AG04449 (cell line): ENCODE results near the gene MRPL28.
"Not testable (repeated sequence)": the region's sequence is repeated elsewhere in the genome, so short reads cannot be mapped to it uniquely, and the experiment has no call there.

Experiments
- CTCF ChIA-PET: fragments of 350-600 bp; formaldehyde crosslinking; extraction: SDS; loops from one replicate; lab custom pipeline; 2021; ENCODE audit warnings: antibody characterized with exemption; lab: Yijun Ruan, JAX
- POLR2A ChIA-PET: fragments of 400-600, 350-600 bp; formaldehyde crosslinking; extraction: SDS; loops from one replicate; lab custom pipeline; 2020; ENCODE audit warnings: antibody characterized with exemption, inconsistent platforms; lab: Yijun Ruan, JAX
- DNase-seq: peaks from one replicate; pipeline ENCODE4 v3.0.0-alpha.2; 2010; ENCODE audit warnings: low read depth, low spot score
- H3K4me3 ChIP-seq: 2 replicates; pipeline ENCODE4 v1.5.1; 2011; ENCODE audit warnings: low read depth, mild to moderate bottlenecking, control low read depth, low read length
- TF ChIP-seq, protein P1 (sequence below): IDR thresholded peaks from one replicate; pipeline ENCODE4 v1.5.1; 2011; ENCODE audit warnings: mild to moderate bottlenecking, moderate library complexity, low read length, control low read depth, inconsistent platforms; ENCODE audit not compliant: insufficient read depth; ENCODE audit errors: missing control alignments

MRPL28 gene

DNA sequence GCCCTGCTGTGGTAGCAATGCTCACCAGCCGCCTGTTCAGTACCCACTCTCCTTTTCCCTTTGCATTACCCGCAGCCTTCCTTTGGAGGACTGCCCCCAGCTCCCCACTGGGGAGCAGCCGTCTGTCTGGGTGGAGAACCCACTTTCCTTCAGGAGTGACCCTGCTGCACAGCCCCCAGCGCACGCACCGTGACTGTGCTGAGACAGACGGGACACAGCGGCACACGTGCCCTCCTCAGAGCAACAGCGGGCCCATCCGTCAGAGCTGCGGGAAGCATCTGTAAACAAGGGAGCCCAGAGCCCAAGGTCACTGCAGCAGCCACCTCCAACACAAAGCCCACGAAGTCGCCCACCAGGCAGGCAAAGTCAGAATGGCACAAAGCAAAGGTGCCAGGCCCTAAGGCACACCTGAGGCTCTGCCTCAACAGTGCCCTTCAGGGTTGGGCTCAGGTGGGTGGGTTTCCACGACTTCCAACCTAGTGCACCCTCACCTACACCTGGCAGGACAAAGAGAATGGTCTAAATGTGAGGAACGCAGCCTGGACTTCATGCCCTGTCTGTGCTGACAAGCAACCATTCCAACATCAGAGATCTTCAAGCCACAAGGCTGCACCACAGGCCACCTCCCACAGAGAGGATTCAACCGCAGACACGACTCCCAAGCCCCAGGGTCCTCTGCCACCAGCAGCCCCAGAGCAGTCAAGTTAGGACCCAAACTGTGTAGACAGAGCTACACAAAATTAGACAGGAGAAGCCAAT lies 27.7 kb downstream of the MRPL28 start:
- CTCF ChIA-PET, result interaction anchor here (1.2 to 2.8 kb wide), 2 partner anchors 9 to 109 kb away, joined by 3 to 14 read pairs; partner anchors contain the start of genes AXIN1 and FAM234A
- DNase-seq, result no peak
- POLR2A ChIA-PET, result no interaction called here
- no peak overlapping the region for H3K4me3 ChIP-seq
- TF ChIP-seq, protein P1, sequence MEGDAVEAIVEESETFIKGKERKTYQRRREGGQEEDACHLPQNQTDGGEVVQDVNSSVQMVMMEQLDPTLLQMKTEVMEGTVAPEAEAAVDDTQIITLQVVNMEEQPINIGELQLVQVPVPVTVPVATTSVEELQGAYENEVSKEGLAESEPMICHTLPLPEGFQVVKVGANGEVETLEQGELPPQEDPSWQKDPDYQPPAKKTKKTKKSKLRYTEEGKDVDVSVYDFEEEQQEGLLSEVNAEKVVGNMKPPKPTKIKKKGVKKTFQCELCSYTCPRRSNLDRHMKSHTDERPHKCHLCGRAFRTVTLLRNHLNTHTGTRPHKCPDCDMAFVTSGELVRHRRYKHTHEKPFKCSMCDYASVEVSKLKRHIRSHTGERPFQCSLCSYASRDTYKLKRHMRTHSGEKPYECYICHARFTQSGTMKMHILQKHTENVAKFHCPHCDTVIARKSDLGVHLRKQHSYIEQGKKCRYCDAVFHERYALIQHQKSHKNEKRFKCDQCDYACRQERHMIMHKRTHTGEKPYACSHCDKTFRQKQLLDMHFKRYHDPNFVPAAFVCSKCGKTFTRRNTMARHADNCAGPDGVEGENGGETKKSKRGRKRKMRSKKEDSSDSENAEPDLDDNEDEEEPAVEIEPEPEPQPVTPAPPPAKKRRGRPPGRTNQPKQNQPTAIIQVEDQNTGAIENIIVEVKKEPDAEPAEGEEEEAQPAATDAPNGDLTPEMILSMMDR, result no peak

DNA sequence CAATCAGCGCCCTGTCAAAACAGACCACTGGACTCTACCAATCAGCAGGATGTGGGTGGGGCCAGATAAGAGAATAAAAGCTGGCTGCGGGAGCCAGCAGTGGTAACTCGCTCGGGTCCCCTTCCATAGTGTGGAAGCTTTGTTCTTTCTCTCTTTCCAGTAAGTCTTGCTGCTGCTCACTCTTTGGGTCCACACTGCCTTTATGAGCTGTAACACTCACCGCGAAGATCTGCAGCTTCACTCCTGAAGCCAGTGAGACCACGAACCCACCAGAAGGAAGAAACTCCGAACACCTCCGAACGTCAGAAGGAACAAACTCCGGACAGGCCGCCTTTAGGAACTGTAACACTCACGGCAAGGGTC lies 28.4 kb downstream of the MRPL28 start:
- H3K4me3 ChIP-seq, POLR2A ChIA-PET: not testable (repeated sequence)

DNA sequence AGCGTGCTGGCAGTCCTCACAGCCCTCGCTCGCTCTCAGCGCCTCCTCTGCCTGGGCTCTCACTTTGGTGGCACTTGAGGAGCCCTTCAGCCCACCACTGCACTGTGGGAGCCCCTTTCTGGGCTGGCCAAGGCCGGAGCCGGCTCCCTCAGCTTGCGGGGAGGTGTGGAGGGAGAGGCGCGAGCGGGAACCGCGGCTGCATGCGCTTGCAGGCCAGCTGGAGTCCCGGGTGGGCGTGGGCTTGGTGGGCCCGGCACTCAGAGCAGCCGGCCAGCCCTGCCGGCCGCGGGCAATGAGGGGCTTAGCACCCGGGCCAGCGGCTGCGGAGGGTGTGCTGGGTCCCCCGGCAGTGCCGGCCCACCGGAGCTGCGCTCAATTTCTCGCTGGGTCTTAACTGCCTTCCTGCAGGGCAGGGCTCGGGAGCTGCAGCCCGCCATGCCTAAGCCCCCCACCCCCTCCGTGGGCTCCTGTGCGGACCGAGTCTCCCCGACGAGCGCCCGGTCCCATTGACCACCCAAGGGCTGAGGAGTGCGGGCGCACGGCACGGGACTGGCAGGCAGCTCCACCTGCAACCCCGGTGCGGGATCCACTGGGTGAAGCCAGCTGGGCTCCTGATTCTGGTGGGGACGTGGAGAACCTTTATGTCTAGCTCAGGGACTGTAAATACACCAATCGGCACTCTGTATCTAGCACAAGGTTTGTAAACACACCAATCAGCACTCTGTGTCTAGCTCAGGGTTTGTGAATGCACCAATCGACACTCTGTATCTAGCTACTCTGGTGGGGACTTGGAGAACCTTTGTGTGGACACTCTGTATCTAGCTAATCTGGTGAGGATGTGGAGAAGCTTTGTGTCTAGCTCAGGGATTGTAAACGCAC lies 29.0 kb downstream of the MRPL28 start:
- DNase-seq, POLR2A ChIA-PET, H3K4me3 ChIP-seq: not testable (repeated sequence)
- CTCF ChIA-PET, result interaction anchor here (1.0 to 2.8 kb wide), 2 partner anchors 9 to 10 kb away, joined by 3 to 14 read pairs; partner anchors contain the start of gene AXIN1

More for the DNA sequence above, 28.4 kb downstream of the MRPL28 start:
- CTCF ChIA-PET, result interaction anchor here (2.8 kb wide), 1 partner anchor 10 kb away, joined by 14 read pairs; the partner anchor contains the start of gene AXIN1
- not testable (repeated sequence) for DNase-seq

DNA sequence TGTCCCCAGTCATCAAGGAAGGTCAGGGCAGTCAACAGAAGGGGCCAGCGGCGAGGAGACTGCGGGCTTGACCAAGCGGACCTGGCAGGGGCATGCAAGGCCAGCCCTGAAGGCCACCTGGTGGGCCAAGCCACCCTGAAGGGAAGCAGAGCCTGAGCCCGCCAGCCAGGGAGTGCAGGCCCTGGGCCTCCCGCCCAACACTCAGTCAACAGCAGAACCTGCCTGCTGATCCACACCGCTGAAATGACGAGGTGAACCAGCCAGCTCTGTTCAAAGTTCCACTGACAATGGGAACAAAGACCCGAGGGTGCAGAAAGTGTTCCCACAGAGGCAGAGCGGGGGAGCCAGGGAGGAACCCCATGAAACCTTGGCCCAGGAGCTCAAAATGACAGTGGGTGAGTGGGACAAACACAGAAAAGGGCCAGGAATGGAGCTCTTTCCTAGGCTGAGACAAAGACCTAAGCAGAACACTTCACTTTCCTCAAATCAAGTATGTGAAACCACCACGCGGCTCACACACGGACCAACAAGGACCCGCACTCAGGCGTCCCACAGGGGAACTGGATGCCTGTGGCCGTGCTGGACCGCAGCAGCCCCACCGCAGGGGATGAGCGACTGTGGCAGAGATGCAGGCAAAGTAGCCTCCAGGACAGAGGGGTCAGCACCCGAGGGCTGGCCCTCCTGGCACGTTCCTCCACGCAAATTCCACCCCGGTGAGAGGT lies 29.8 kb downstream of the MRPL28 start:
- DNase-seq, result no peak
- POLR2A ChIA-PET, result no interaction called here
- TF ChIP-seq, protein P1, result no peak
- no peak overlapping the region for H3K4me3 ChIP-seq
- CTCF ChIA-PET, result interaction anchor here (1.0 kb wide), 1 partner anchor 10 kb away, joined by 3 read pairs; no protein-coding TSS in a partner anchor

DNA sequence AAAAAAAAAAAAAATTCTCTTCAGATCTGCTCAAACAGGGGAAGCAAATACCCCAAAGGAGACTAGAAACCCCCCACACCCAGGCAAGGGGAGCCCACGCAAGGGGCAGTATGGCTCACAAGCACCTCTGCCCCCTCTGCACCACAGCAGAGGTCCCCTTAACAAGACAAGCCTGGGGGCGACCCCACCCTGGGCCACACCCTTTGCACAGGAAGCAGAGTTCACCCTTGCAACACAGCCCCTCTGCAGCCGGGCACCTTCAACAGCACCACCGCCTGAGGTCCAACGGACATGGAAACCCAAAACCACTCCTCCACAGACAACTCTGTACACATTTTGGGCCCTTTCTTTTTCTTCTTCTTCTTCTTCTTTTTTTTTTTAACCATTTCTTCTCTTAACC lies 30.7 kb downstream of the MRPL28 start:
- DNase-seq, result no peak
- ChIA-PET CTCF (interaction anchor here (1.6 kb wide), 1 partner anchor 11 kb away, joined by 3 read pairs; no protein-coding TSS in a partner anchor), POLR2A (no interaction called here)

DNA sequence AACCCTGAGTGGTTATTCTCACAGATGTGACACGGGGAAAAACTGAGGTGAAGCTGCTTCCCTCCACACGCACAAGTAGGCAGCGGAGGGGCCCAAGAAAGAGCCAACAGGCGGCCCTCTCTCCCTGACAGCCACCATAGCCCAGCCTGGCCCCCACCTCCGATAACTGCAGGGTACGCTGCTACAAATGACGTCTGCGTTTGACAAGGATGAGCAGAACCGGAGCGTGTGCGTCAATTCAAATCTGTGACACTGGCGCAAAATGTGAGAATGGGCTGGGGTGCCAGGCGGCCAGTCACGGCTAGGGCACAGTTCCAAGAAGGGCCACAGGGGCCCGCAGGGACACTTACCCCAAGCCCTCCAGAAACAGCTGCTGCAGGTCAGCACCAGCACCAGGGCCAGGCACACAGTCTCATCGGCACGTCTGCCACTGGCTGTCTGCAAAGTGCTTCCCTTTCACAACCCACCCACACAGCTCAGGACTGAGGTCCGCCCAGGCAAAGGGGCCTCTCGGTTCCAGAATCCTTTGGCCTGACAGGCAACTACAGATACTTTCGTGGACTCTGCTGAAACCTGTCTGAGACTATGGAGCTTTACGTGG lies 32.3 kb downstream of the MRPL28 start:
- H3K4me3 ChIP-seq, result no peak overlapping the region
- TF ChIP-seq, protein P1, result no peak
- ChIA-PET CTCF (interaction anchor here (1.0 to 1.5 kb wide), 4 partner anchors 11 to 232 kb away, joined by 3 to 7 read pairs (median 5); no protein-coding TSS in a partner anchor), POLR2A (interaction anchor here (0.6 kb wide), 1 partner anchor 284 kb away, joined by 3 read pairs; the partner anchor contains the start of genes POLR3K and SNRNP25)
- no peak for DNase-seq

More for the DNA sequence above, 30.7 kb downstream of the MRPL28 start:
- TF ChIP-seq, protein P1, result no peak
- H3K4me3 ChIP-seq, result no peak overlapping the region
